ENCODE measurements around the gene KCNC3. TPM values are rescaled to one million over a fixed set of nuclear protein-coding genes. Genes with fewer than 3 reads are reported as not detected.

KCNC3 gene
- total and polyA plus RNA-seq, 2 of the 13 experiments (the other 11 are each of a cell fraction or from before 2014, with no cell fraction given), result 0.29 to 1.7 TPM

GRCh38 chr19:50280983-50281382 lies 48.2 kb downstream of the KCNC3 start:
- in situ Hi-C loops (cut with HindIII; ENCODE audit: extremely low pct_ligation_motif_present, low pct_unique_long_range_greater_than_20kb), result no loop called here
- POLR2A ChIA-PET, result no interaction called here
- no peak for ATAC-seq

GRCh38 chr19:50280074-50280473 lies 49.1 kb downstream of the KCNC3 start:
- ChIA-PET POLR2A (no interaction called here), CTCF (ENCODE audit: low intra/inter-chr PET ratio, low total read pairs) (no interaction called here)
- WGBS (ENCODE audit: low lambda C conversion rate), result 92% methylated on average over 11 of the region's 14 CpGs
- TF ChIP-seq PRDM15 (CRISPR knock-in tag; IDR thresholded peaks at IDR 0.05) (no peak), ZNF720 (CRISPR knock-in tag; IDR thresholded peaks at IDR 0.05) (no peak), ZSCAN25 (CRISPR knock-in tag; IDR thresholded peaks at IDR 0.05) (no peak), ZNF550 (CRISPR knock-in tag; IDR thresholded peaks at IDR 0.05; ENCODE audit: borderline replicate concordance) (no peak)
- H3K4me3 ChIP-seq (replicated peaks in 1 of 3; ENCODE audit: insufficient read depth in 1 of 3, low read depth in 2 of 3, low read length in 3 of 3), result no peak overlapping the region
- no peak overlapping the region for H3K9ac ChIP-seq (ENCODE audit: insufficient read depth, low read depth, low read length)
- BruUV-seq (replicated peaks), result no TSS peak
- no peak overlapping the region for H3K4me2 ChIP-seq (ENCODE audit: low read depth, low read length)
- intact Hi-C loops (cut with micrococcal nuclease; ENCODE audit: unreplicated experiment), result no loop called here
- no peak overlapping the region for H3K27ac ChIP-seq (ENCODE audit: extremely low read length, insufficient read depth, low read length)
- H3K27me3 ChIP-seq (ENCODE audit: control insufficient read depth in 1 of 2, insufficient read depth in 2 of 2, low read length in 2 of 2), result no peaks in the 10 kb centered on the region
- no peak for FAIRE-seq
- no peaks in the 10 kb centered on the region for H3K9me3 ChIP-seq (ENCODE audit: low read length)
- peaks cover 4 to 6% of the 10 kb centered on the region in 2 experiments; a peak in 1 of 5 replicates for H3K36me3 ChIP-seq (replicated peaks in 1 of 2; ENCODE audit: control insufficient read depth in 1 of 2, insufficient read depth in 2 of 2, low read length in 2 of 2)
- peaks cover 23% of the 10 kb centered on the region for H3K4me1 ChIP-seq (ENCODE audit: insufficient read depth, low read length)
- no peak for DNase-seq (ENCODE audit: low spot score)
- H3K79me2 ChIP-seq (ENCODE audit: insufficient read depth, low read length), result no peaks in the 10 kb centered on the region
- in situ Hi-C loops (cut with HindIII; ENCODE audit: extremely low pct_ligation_motif_present, low pct_unique_long_range_greater_than_20kb), result no loop called here
- no peaks in the 10 kb centered on the region for H4K20me1 ChIP-seq (ENCODE audit: insufficient read depth, low read length)
- H2AFZ ChIP-seq (ENCODE audit: low read length), result no peak overlapping the region
- ATAC-seq, result no peak

More at GRCh38 chr19:50280983-50281382, 48.2 kb downstream of the KCNC3 start:
- Histone ChIP-seq H3K27ac (ENCODE audit: extremely low read length, insufficient read depth, low read length) (no peak overlapping the region), H3K9ac (ENCODE audit: insufficient read depth, low read depth, low read length) (no peak overlapping the region), H2AFZ (ENCODE audit: low read length) (no peak overlapping the region), H4K20me1 (ENCODE audit: insufficient read depth, low read length) (no peaks in the 10 kb centered on the region), H3K4me2 (ENCODE audit: low read depth, low read length) (no peak overlapping the region), H3K9me3 (ENCODE audit: low read length) (peaks cover 3% of the 10 kb centered on the region; the same call in 1 of the 2 replicates), H3K79me2 (ENCODE audit: insufficient read depth, low read length) (no peaks in the 10 kb centered on the region), H3K4me3 (replicated peaks in 1 of 3; ENCODE audit: insufficient read depth in 1 of 3, low read depth in 2 of 3, low read length in 3 of 3) (no peak overlapping the region), H3K36me3 (replicated peaks in 1 of 2; ENCODE audit: control insufficient read depth in 1 of 2, insufficient read depth in 2 of 2, low read length in 2 of 2) (peaks cover 4 to 9% of the 10 kb centered on the region in 2 experiments; a peak in 1 of 5 replicates), H3K4me1 (ENCODE audit: insufficient read depth, low read length) (peaks cover 14% of the 10 kb centered on the region), H3K27me3 (ENCODE audit: control insufficient read depth in 1 of 2, insufficient read depth in 2 of 2, low read length in 2 of 2) (no peaks in the 10 kb centered on the region)
- 62% methylated on average over 3 of the region's 3 CpGs for WGBS (ENCODE audit: low lambda C conversion rate)
- intact Hi-C loops (cut with micrococcal nuclease; ENCODE audit: unreplicated experiment), result no loop called here
- CTCF ChIA-PET (ENCODE audit: low intra/inter-chr PET ratio, low total read pairs), result no interaction called here
- TF ChIP-seq ATRX (CRISPR knock-in tag; IDR thresholded peaks at IDR 0.05; ENCODE audit: borderline replicate concordance) (no peak), ZNF749 (CRISPR knock-in tag; IDR thresholded peaks at IDR 0.05; ENCODE audit: borderline replicate concordance) (no peak), ESRRA (CRISPR knock-in tag; IDR thresholded peaks at IDR 0.05; ENCODE audit: low read depth) (no peak), ZNF629 (CRISPR knock-in tag; conservative IDR thresholded peaks at IDR 0.05) (no peak)
- DNase-seq (ENCODE audit: low spot score) (no peak), FAIRE-seq (no peak)
- BruUV-seq (replicated peaks), result no TSS peak

Measured in HepG2 (cell line).